GM20000 (cell line): ENCODE results near the gene PPFIA4.
"Not testable (repeated sequence)": the region's sequence is repeated elsewhere in the genome, so short reads cannot be mapped to it uniquely, and the experiment has no call there.

Experiments
- DNase-seq: peaks from one replicate; pipeline ENCODE4 v3.0.0; 2012; ENCODE audit warnings: low spot score
- CTCF ChIP-seq: IDR thresholded peaks from 2 replicates; pipeline ENCODE4 v1.5.1; 2012; ENCODE audit warnings: mild to moderate bottlenecking, control low read depth; ENCODE audit errors: extremely low read depth, missing control alignments

The PPFIA4 gene

GRCh38 chr1:203026031-203026665 lies at the start of gene PPFIA4:
Gene PPFIA4 (plus strand): TSS chr1:203026491. CDS start chr1:203039009, 12,518 bp downstream.
- peak; percentile 98 for DNase-seq
- TF ChIP-seq CTCF = no peak

- no peak for TF ChIP-seq CTCF
- DNase-seq = no peak
These were observed 49.7 kb upstream of the PPFIA4 start for GRCh38 chr1:202976633-202977032.

GRCh38 chr1:202979459-202979858 lies 46.8 kb upstream of the PPFIA4 start:
- no peak for DNase-seq
- TF ChIP-seq CTCF = no peak

GRCh38 chr1:202981939-202982338 lies 44.4 kb upstream of the PPFIA4 start:
- no peak for DNase-seq

GRCh38 chr1:202982715-202983430 lies 43.4 kb upstream of the PPFIA4 start:
- DNase-seq = no peak
- no peak for TF ChIP-seq CTCF

More at GRCh38 chr1:202981939-202982338, 44.4 kb upstream of the PPFIA4 start:
- TF ChIP-seq CTCF = no peak

- DNase-seq = not testable (repeated sequence)
These were observed 40.2 kb upstream of the PPFIA4 start for GRCh38 chr1:202986120-202986519.

GRCh38 chr1:202987255-202987654 lies 39.0 kb upstream of the PPFIA4 start:
- DNase-seq = no peak
- no peak for TF ChIP-seq CTCF
